ENCODE results near the gene SHC3. TPM values are rescaled to one million over a fixed set of nuclear protein-coding genes. Genes with fewer than 3 reads are reported as not detected.

The SHC3 gene, protein sequence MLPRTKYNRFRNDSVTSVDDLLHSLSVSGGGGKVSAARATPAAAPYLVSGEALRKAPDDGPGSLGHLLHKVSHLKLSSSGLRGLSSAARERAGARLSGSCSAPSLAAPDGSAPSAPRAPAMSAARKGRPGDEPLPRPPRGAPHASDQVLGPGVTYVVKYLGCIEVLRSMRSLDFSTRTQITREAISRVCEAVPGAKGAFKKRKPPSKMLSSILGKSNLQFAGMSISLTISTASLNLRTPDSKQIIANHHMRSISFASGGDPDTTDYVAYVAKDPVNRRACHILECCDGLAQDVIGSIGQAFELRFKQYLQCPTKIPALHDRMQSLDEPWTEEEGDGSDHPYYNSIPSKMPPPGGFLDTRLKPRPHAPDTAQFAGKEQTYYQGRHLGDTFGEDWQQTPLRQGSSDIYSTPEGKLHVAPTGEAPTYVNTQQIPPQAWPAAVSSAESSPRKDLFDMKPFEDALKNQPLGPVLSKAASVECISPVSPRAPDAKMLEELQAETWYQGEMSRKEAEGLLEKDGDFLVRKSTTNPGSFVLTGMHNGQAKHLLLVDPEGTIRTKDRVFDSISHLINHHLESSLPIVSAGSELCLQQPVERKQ
- 0.03 and 0.04 TPM in 2 replicates for total RNA-seq (2014; rRNA removed; shearing (Covaris generic))

DNA sequence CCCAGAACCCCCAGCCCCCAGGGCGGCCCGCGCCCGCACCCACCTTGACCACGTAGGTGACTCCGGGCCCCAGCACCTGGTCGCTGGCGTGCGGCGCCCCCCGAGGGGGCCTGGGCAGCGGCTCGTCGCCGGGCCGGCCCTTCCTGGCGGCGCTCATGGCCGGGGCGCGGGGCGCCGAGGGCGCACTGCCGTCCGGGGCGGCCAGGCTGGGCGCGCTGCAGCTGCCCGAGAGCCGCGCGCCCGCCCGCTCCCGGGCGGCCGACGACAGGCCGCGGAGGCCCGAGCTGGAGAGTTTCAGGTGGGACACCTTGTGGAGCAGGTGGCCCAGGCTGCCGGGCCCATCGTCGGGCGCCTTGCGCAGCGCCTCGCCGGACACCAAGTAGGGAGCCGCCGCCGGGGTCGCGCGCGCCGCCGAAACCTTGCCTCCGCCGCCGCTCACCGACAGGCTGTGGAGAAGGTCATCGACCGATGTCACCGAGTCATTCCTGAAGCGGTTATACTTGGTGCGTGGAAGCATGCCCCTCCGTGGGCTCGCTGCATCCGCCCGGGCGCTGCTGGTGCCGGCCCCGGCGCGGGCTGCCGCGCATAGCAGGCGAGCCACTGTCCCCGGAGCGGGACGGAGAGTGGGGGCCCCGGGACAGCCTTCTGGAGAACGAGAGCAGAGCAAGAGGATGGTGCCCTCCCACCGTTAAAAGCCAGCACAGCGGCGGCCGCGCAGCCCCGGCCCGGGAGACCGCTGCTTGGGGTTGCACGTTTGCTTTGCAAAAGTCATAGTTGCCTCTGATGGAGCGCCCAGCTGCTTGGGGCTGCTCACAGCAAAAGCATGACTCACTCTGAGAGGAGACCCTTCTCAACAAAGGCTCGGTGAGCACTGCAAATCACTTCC is at the start of gene SHC3:
TSS of gene SHC3 (minus strand) at position 875 of the 886 bp plus-strand sequence. CDS start at position 517, 358 bp downstream.

DNA sequence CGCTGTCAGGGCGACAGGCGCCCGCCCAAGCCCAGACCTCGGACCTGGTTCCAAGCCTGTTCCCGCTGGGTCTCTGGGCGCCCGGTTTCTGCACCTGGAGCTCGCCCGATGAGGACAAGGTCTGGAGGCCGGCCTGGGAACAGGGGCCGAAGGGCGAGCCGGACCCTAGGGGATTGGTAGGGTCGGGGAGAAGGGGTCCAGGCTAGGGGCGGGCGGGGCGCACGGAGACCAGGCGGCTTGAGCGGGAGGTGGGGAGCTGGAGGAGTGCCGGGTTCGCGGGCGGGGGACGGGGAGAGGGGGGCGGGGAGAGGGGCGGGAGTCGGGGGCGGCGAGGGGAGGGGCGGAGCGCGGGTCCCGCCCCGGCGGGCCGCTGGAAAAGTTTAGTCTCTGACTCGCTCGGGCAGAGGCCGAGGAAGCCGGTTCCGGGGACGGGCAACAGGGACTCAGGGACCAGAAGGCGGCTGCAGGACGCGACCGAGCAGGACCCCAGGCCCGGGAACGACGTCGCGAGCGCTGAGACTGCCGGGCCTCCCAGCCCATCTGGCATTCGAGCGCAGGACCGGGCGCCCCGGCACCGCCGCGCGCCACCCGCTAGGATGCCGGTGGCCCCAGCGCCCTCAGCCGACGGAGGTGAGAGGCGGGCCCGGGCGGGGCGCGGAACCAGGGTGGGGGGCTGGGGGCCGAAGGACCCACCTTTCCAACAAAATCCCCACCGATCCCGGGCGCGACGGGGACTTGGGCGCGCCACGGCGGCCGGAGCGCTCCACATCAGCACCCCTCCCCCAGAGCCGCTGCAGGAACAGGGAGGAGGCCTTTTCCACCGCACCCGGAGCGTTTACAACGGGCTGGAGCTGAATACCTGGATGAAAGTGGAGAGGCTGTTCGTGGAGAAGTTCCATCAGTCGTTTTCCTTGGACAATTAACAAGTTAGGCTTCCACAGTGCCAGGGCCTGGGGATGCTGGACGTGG is 187.3 kb downstream of the SHC3 start, which contains the start of gene S1PR3:
TSS of gene S1PR3 (plus strand) at position 403 of the 969 bp plus-strand sequence. CDS start 9,733 bp downstream, outside the sequence.

Other genes starting within 250 kb of the SHC3 start
- not detected in 2 replicates for gene S1PR3, start 187.3 kb downstream of the SHC3 start, total RNA-seq (2014; rRNA removed; shearing (Covaris generic))
- 146 and 148 TPM in 2 replicates for gene CKS2, start 132.4 kb upstream of the SHC3 start, total RNA-seq (2014; rRNA removed; shearing (Covaris generic))
- 40.5 and 44.9 TPM in 2 replicates for gene SECISBP2, start 139.7 kb upstream of the SHC3 start, total RNA-seq (2014; rRNA removed; shearing (Covaris generic))